ENCODE measurements around the gene PPP3CA.

DNA sequence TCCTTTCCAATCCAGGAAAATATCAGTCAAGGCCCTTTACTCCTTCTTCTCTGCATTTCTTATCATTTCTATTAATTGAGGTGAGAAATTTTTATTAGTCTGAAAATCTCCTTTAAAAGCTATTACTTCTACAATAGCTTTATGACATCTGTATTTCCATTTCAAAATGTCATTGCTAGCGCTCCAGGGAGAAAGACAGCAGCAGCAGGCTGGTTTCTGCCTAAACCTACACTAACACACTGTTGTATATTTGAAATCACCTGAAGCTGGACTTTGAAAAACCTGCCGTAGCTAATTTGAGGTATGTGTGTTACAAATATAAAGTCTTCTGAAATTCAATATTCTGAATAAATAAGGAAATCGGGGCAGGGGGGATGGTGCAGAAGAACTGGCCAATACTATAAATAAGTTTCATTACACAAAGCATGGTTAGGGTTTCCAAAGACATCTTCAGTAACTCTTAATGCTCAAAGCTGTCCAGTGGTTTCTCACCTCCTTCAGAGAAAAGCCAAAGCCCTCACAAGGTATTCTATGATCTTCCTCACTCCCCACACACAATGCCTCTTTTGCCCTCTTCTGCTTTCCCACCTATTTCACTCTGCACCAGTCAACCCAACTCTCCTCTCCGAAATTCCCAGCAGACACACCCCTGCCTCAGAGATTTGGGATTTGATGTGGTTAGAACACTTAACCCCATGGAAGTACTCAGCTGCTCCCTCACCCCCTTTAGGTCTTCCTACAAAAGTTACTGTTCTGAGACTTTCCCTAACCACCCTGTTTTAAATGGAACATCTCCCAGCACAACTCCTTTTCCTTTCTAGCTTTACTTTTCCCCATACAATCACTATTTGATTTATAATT lies 122.7 kb downstream of the PPP3CA start:
- TF ChIP-seq, protein P1, sequence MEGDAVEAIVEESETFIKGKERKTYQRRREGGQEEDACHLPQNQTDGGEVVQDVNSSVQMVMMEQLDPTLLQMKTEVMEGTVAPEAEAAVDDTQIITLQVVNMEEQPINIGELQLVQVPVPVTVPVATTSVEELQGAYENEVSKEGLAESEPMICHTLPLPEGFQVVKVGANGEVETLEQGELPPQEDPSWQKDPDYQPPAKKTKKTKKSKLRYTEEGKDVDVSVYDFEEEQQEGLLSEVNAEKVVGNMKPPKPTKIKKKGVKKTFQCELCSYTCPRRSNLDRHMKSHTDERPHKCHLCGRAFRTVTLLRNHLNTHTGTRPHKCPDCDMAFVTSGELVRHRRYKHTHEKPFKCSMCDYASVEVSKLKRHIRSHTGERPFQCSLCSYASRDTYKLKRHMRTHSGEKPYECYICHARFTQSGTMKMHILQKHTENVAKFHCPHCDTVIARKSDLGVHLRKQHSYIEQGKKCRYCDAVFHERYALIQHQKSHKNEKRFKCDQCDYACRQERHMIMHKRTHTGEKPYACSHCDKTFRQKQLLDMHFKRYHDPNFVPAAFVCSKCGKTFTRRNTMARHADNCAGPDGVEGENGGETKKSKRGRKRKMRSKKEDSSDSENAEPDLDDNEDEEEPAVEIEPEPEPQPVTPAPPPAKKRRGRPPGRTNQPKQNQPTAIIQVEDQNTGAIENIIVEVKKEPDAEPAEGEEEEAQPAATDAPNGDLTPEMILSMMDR (conservative IDR thresholded peaks at IDR 0.05), result no peak
- no peak for TF ChIP-seq EZH2 (IDR thresholded peaks at IDR 0.05; ENCODE audit: low read depth)
